ENCODE data around the gene QARS1. TPM values are rescaled to one million over a fixed set of nuclear protein-coding genes. Genes with fewer than 3 reads are reported as not detected.
A peak's percentile ranks its signal among the peaks of the same experiment; 100 is the strongest.

QARS1 gene
- total and polyA plus RNA-seq, 2 of the 13 experiments (the other 11 are each of a cell fraction or from before 2014, with no cell fraction given) = 307 to 327 TPM

DNA sequence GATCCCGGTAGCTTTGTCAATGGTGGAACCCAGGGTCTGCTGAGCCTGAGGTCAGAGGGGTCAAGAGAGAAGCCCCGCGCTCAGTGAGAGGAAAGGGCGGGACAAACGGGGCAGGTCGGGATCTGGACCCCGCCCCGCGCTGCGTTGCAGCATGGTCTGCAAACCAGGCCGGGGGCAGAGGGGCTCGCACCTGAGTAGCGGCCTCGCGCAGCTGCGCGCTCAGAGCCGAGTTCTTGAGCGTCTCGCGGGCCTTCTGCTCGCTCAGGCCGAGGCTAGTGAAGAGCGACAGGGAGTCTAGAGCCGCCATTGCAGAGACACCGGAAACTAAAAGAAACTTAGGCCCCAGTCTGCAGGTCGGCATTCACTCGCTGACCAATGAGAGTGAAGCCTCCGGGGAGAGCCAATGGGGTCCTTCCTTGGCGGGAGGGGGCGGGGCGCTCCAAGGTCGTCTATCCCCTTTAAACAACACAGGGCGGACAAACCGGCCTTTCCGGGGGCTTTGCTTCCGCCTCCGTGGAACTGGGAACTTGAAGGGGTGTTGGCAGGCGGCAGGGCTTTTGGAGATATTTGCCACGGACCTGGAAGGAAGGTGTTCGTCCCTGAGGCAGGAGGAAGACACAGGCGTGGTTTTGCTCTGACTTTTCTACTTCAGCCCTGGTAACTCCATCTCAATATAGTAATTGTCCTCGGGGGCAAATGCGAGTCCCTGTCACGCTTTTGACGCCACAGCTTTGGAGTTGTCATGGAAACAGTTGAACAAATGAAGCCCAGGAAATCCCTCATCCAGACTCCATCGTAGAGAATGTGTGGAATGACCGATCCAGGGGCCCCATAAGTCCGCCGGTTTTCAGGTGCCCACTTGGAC lies at the start of gene QARS1 (continued):
- TF ChIP-seq, protein P1, sequence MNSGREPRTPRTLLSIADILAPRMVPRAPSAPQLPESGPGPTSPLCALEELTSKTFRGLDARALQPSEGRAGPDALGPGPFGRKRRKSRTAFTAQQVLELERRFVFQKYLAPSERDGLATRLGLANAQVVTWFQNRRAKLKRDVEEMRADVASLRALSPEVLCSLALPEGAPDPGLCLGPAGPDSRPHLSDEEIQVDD (CRISPR knock-in tag; IDR thresholded peaks at IDR 0.05; ENCODE audit: borderline replicate concordance) = 0 out of 2 replicates have a peak, but pooled peaks have one; percentile 48
- TF ChIP-seq DNMT3B (CRISPR knock-in tag; conservative IDR thresholded peaks at IDR 0.05) (peak; percentile 55; the same call in 1 of the 2 replicates), NFATC3 (CRISPR knock-in tag; IDR thresholded peaks at IDR 0.05) (no peak), JUND (CRISPR knock-in tag; IDR thresholded peaks at IDR 0.05) (no peak), SP2 (CRISPR knock-in tag; IDR thresholded peaks at IDR 0.05) (peak; percentile 87), GATAD1 (CRISPR knock-in tag; IDR thresholded peaks at IDR 0.05) (peak; percentile 92), ZNF274 (CRISPR knock-in tag; IDR thresholded peaks at IDR 0.05) (peak; percentile 91), BCL6 (CRISPR knock-in tag; IDR thresholded peaks at IDR 0.05) (peak; percentile 19; the same call in 1 of the 2 replicates), ZNF790 (CRISPR knock-in tag; IDR thresholded peaks at IDR 0.05; ENCODE audit: borderline replicate concordance) (peak; percentile 97), FOXA3 (CRISPR knock-in tag; IDR thresholded peaks at IDR 0.05) (0 out of 2 replicates have a peak, but pooled peaks have one; percentile 9), ZNF747 (CRISPR knock-in tag; IDR thresholded peaks at IDR 0.05; ENCODE audit: borderline replicate concordance) (peak; percentile 70; the same call in 1 of the 2 replicates)
- TF ChIP-seq, protein P2, sequence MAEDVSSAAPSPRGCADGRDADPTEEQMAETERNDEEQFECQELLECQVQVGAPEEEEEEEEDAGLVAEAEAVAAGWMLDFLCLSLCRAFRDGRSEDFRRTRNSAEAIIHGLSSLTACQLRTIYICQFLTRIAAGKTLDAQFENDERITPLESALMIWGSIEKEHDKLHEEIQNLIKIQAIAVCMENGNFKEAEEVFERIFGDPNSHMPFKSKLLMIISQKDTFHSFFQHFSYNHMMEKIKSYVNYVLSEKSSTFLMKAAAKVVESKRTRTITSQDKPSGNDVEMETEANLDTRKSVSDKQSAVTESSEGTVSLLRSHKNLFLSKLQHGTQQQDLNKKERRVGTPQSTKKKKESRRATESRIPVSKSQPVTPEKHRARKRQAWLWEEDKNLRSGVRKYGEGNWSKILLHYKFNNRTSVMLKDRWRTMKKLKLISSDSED (CRISPR knock-in tag; IDR thresholded peaks at IDR 0.05) = no peak
- TF ChIP-seq, protein P3, sequence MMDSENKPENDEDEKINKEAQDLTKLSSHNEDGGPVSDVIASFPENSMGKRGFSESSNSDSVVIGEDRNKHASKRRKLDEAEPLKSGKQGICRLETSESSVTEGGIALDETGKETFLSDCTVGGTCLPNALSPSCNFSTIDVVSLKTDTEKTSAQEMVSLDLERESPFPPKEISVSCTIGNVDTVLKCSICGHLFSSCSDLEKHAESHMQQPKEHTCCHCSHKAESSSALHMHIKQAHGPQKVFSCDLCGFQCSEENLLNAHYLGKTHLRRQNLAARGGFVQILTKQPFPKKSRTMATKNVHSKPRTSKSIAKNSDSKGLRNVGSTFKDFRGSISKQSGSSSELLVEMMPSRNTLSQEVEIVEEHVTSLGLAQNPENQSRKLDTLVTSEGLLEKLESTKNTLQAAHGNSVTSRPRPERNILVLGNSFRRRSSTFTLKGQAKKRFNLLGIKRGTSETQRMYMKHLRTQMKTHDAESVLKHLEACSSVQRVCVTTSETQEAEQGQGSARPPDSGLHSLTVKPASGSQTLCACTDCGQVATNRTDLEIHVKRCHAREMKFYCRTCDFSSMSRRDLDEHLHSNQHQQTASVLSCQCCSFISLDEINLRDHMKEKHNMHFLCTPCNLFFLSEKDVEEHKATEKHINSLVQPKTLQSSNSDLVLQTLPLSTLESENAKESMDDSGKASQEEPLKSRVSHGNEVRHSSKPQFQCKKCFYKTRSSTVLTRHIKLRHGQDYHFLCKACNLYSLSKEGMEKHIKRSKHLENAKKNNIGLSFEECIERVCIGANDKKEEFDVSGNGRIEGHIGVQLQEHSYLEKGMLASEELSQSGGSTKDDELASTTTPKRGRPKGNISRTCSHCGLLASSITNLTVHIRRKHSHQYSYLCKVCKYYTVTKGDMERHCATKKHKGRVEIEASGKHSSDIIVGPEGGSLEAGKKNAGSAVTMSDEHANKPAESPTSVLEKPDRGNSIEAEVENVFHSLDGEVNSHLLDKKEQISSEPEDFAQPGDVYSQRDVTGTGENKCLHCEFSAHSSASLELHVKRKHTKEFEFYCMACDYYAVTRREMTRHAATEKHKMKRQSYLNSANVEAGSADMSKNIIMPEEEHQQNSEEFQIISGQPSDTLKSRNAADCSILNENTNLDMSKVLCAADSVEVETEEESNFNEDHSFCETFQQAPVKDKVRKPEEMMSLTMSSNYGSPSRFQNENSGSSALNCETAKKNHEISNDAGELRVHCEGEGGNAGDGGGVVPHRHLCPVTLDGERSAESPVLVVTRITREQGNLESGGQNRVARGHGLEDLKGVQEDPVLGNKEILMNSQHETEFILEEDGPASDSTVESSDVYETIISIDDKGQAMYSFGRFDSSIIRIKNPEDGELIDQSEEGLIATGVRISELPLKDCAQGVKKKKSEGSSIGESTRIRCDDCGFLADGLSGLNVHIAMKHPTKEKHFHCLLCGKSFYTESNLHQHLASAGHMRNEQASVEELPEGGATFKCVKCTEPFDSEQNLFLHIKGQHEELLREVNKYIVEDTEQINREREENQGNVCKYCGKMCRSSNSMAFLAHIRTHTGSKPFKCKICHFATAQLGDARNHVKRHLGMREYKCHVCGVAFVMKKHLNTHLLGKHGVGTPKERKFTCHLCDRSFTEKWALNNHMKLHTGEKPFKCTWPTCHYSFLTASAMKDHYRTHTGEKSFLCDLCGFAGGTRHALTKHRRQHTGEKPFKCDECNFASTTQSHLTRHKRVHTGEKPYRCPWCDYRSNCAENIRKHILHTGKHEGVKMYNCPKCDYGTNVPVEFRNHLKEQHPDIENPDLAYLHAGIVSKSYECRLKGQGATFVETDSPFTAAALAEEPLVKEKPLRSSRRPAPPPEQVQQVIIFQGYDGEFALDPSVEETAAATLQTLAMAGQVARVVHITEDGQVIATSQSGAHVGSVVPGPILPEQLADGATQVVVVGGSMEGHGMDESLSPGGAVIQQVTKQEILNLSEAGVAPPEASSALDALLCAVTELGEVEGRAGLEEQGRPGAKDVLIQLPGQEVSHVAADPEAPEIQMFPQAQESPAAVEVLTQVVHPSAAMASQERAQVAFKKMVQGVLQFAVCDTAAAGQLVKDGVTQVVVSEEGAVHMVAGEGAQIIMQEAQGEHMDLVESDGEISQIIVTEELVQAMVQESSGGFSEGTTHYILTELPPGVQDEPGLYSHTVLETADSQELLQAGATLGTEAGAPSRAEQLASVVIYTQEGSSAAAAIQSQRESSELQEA (CRISPR knock-in tag; IDR thresholded peaks at IDR 0.05; ENCODE audit: not compliant biosample characterization) = peak; percentile 58
- TF ChIP-seq, protein P4, sequence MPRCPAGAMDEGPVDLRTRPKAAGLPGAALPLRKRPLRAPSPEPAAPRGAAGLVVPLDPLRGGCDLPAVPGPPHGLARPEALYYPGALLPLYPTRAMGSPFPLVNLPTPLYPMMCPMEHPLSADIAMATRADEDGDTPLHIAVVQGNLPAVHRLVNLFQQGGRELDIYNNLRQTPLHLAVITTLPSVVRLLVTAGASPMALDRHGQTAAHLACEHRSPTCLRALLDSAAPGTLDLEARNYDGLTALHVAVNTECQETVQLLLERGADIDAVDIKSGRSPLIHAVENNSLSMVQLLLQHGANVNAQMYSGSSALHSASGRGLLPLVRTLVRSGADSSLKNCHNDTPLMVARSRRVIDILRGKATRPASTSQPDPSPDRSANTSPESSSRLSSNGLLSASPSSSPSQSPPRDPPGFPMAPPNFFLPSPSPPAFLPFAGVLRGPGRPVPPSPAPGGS (CRISPR knock-in tag; IDR thresholded peaks at IDR 0.05) = peak; percentile 91
